H1 (cell line): ENCODE results near the gene SLC17A8. TPM values are rescaled to one million over a fixed set of nuclear protein-coding genes. Genes with fewer than 3 reads are reported as not detected.

Source experiments
- CTCF ChIA-PET: fragments of 300-600 bp; sonication (Branson Sonifier 250); formaldehyde crosslinking; loops from one replicate; lab custom pipeline; 2021; ENCODE audit not compliant: partially characterized antibody; lab: Charles Lee
- POLR2A ChIA-PET: fragments of 300-600 bp; sonication (Branson Sonifier 250); formaldehyde crosslinking; loops from one replicate; lab custom pipeline; 2021; ENCODE audit warnings: inconsistent platforms; ENCODE audit not compliant: partially characterized antibody; lab: Charles Lee
- DNase-seq, 2 experiments: peaks; one replicate each; pipeline versions ENCODE4 v3.0.0 to v3.0.0-alpha.2; 2010 to 2022; ENCODE audit warnings: low spot score in 2 of 2, low read depth in 1 of 2, mixed read lengths in 1 of 2
- FAIRE-seq: peaks from 2 replicates; lab custom pipeline; 2011; peaks lifted over from hg19 to GRCh38; lab: Jason Lieb, UNC
- H2AFZ ChIP-seq: 2 replicates; pipeline ENCODE4 v1.8.1; 2012; ENCODE audit warnings: low read length, inconsistent platforms
- H2AK5ac ChIP-seq: 2 replicates; pipeline ENCODE4 v1.6.1; 2013; ENCODE audit warnings: low read depth, low read length
- H2BK120ac ChIP-seq: replicated peaks from 2 replicates; pipeline ENCODE3; 2013; ENCODE audit warnings: low read depth, low read length, inconsistent platforms
- H2BK12ac ChIP-seq: 2 replicates; pipeline ENCODE4 v1.6.1; 2013; ENCODE audit warnings: low read depth, low read length
- H2BK15ac ChIP-seq: 2 replicates; pipeline ENCODE4 v1.6.1; 2013; ENCODE audit warnings: low read length
- H2BK20ac ChIP-seq: 2 replicates; pipeline ENCODE4 v1.6.1; 2013; ENCODE audit warnings: low read length
- H2BK5ac ChIP-seq: 2 replicates; pipeline ENCODE4 v1.6.1; 2013; ENCODE audit warnings: low read depth, low read length
- H3K14ac ChIP-seq: 2 replicates; pipeline ENCODE4 v1.6.1; 2013; ENCODE audit warnings: inconsistent platforms; ENCODE audit not compliant: insufficient read length
- H3K18ac ChIP-seq: 2 replicates; pipeline ENCODE4 v1.6.1; 2013; ENCODE audit warnings: low read length; ENCODE audit errors: extremely low read depth
- H3K23ac ChIP-seq: 2 replicates; pipeline ENCODE4 v1.6.1; 2013; ENCODE audit warnings: inconsistent platforms; ENCODE audit not compliant: insufficient read length
- H3K23me2 ChIP-seq: 2 replicates; pipeline ENCODE4 v1.6.1; 2013; ENCODE audit warnings: low read depth, low read length
- H3K27ac ChIP-seq: 2 replicates; pipeline ENCODE4 v1.6.1; 2011; ENCODE audit warnings: low read depth, low read length, inconsistent platforms
- H3K27me3 ChIP-seq, 4 experiments: replicated peaks in 1 of 4; 1 replicate in 1 of 4; 2 replicates in 3 of 4; pipeline versions ENCODE4 v1.6.1 to v1.8.1; 2011 to 2013; ENCODE audit warnings: low read length in 3 of 4, mild to moderate bottlenecking in 3 of 4, inconsistent platforms in 2 of 4, mixed read lengths in 2 of 4, moderate library complexity in 1 of 4; ENCODE audit not compliant: control insufficient read depth in 3 of 4, insufficient read depth in 3 of 4; ENCODE audit errors: extremely low read depth in 1 of 4
- H3K36me3 ChIP-seq, 4 experiments: 2 replicates each; pipeline versions ENCODE4 v1.6.1 to v1.8.1; 2011 to 2013; ENCODE audit warnings: mild to moderate bottlenecking in 4 of 4, low read length in 3 of 4, moderate library complexity in 2 of 4, control low read depth in 1 of 4, inconsistent platforms in 1 of 4; ENCODE audit not compliant: insufficient read depth in 4 of 4, control insufficient read depth in 2 of 4
- H3K4ac ChIP-seq: replicated peaks from 2 replicates; pipeline ENCODE3; 2013; ENCODE audit warnings: low read length, low read depth, mixed read lengths, inconsistent platforms; ENCODE audit not compliant: insufficient read length
- H3K4me1 ChIP-seq, 4 experiments: replicated peaks in 1 of 4; 1 replicate in 1 of 4; 2 replicates in 3 of 4; pipeline versions ENCODE4 v1.6.1 to v1.8.1; 2011 to 2013; ENCODE audit warnings: low read length in 3 of 4, inconsistent platforms in 2 of 4, mixed read lengths in 1 of 4; ENCODE audit not compliant: insufficient read depth in 4 of 4, control insufficient read depth in 3 of 4
- H3K4me2 ChIP-seq, 2 experiments: 2 replicates each; pipeline versions ENCODE4 v1.6.1 to v1.8.1; 2011 to 2013; ENCODE audit warnings: low read depth in 2 of 2, low read length in 2 of 2, control low read depth in 1 of 2, inconsistent platforms in 1 of 2, mild to moderate bottlenecking in 1 of 2; ENCODE audit not compliant: insufficient read depth in 1 of 2
- H3K4me3 ChIP-seq, 4 experiments: fragments of 200-600, 300-600 bp in 1 of 4; sonication (generic), shearing (Covaris generic), sonication (Bioruptor Twin) in 1 of 4; 2 replicates each; pipeline versions ENCODE4 v1.5.1 to v1.8.1; 2011 to 2016; ENCODE audit warnings: low read length in 4 of 4, low read depth in 3 of 4, control low read depth in 2 of 4, inconsistent platforms in 2 of 4, mild to moderate bottlenecking in 2 of 4, mixed read lengths in 1 of 4, moderate library complexity in 1 of 4; ENCODE audit not compliant: insufficient read depth in 2 of 4; ENCODE audit errors: extremely low read depth in 1 of 4
- H3K56ac ChIP-seq: replicated peaks from 2 replicates; pipeline ENCODE3; 2013; ENCODE audit warnings: low read depth, mild to moderate bottlenecking, mixed read lengths, low read length, inconsistent platforms; ENCODE audit not compliant: insufficient read length
- H3K79me1 ChIP-seq: 2 replicates; pipeline ENCODE4 v1.6.1; 2013; ENCODE audit warnings: low read depth, low read length, control low read depth
- H3K79me2 ChIP-seq, 2 experiments: 2 replicates each; pipeline versions ENCODE4 v1.6.1 to v1.8.1; 2012 to 2013; ENCODE audit warnings: low read length in 2 of 2, mild to moderate bottlenecking in 2 of 2, inconsistent platforms in 1 of 2; ENCODE audit not compliant: insufficient read depth in 2 of 2, control insufficient read depth in 1 of 2
- H3K9ac ChIP-seq, 4 experiments: replicated peaks in 1 of 4; 1 replicate in 1 of 4; 2 replicates in 3 of 4; pipeline versions ENCODE4 v1.6.1 to v1.8.1; 2011 to 2013; ENCODE audit warnings: low read depth in 3 of 4, low read length in 3 of 4, control low read depth in 2 of 4, mild to moderate bottlenecking in 2 of 4, moderate library complexity in 2 of 4, inconsistent platforms in 1 of 4; ENCODE audit errors: extremely low read depth in 1 of 4
- H3K9me3 ChIP-seq, 2 experiments: 2 replicates each; pipeline versions ENCODE4 v1.6.1 to v1.8.1; 2012 to 2013; ENCODE audit warnings: mild to moderate bottlenecking in 2 of 2, moderate library complexity in 2 of 2, control low read depth in 1 of 2, inconsistent platforms in 1 of 2, low read depth in 1 of 2, low read length in 1 of 2, mixed read lengths in 1 of 2; ENCODE audit not compliant: insufficient read depth in 2 of 2
- H4K20me1 ChIP-seq, 2 experiments: replicated peaks in 1 of 2; 2 replicates each; pipeline versions ENCODE3 to v1.8.1; 2011 to 2013; ENCODE audit warnings: inconsistent platforms in 2 of 2, low read length in 2 of 2, mild to moderate bottlenecking in 1 of 2; ENCODE audit not compliant: insufficient read depth in 2 of 2, control insufficient read depth in 1 of 2
- H4K5ac ChIP-seq: 2 replicates; pipeline ENCODE4 v1.6.1; 2013; ENCODE audit warnings: low read length, low read depth, mixed read lengths, inconsistent platforms; ENCODE audit not compliant: insufficient read length
- H4K8ac ChIP-seq: 2 replicates; pipeline ENCODE4 v1.8.0; 2013; ENCODE audit warnings: mild to moderate bottlenecking, moderate library complexity, low read length, inconsistent platforms; ENCODE audit not compliant: insufficient read depth; ENCODE audit errors: extremely low read depth
- H4K91ac ChIP-seq: replicated peaks from 2 replicates; pipeline ENCODE3; 2013; ENCODE audit warnings: low read length, mixed read lengths, inconsistent platforms; ENCODE audit not compliant: insufficient read length
- BCL11A ChIP-seq, 2 experiments: IDR thresholded peaks; one replicate each; pipeline ENCODE4 v1.6.1; 2011; ENCODE audit warnings: low read depth in 2 of 2, low read length in 2 of 2, mild to moderate bottlenecking in 2 of 2
- BRCA1 ChIP-seq: IDR thresholded peaks from 2 replicates; pipeline ENCODE4 v1.6.1; 2012; ENCODE audit warnings: low read depth, low read length, improper control_type of control experiment
- CBX8 ChIP-seq: fragments of 300-800, 300-1000 bp; sonication (generic); IDR thresholded peaks from 2 replicates; pipeline ENCODE4 v1.7.1; 2016; ENCODE audit warnings: low read depth, low read length, borderline replicate concordance
- CEBPB ChIP-seq: IDR thresholded peaks from 2 replicates; pipeline ENCODE4 v1.6.1; 2012; ENCODE audit warnings: low read depth, low read length
- EGR1 ChIP-seq: IDR thresholded peaks from 2 replicates; pipeline ENCODE4 v1.6.1; 2011; ENCODE audit warnings: low read depth, low read length, borderline replicate concordance
- JUN ChIP-seq: IDR thresholded peaks from 2 replicates; pipeline ENCODE4 v1.6.1; 2011; ENCODE audit warnings: low read depth, mild to moderate bottlenecking, improper control_type of control experiment, low read length
- RBBP5 ChIP-seq: IDR thresholded peaks from 2 replicates; pipeline ENCODE4 v1.7.1; 2012; ENCODE audit warnings: low read depth, mild to moderate bottlenecking, inconsistent platforms, low read length, moderate library complexity, borderline replicate concordance
- TBP ChIP-seq: IDR thresholded peaks from 2 replicates; pipeline ENCODE4 v1.6.1; 2011; ENCODE audit warnings: low read depth, low read length, improper control_type of control experiment
- TCF12 ChIP-seq: IDR thresholded peaks from 2 replicates; pipeline ENCODE4 v1.6.1; 2011; ENCODE audit warnings: low read depth, mild to moderate bottlenecking, low read length
- USF2 ChIP-seq: IDR thresholded peaks from 2 replicates; pipeline ENCODE4 v1.6.1; 2011; ENCODE audit warnings: low read length, improper control_type of control experiment
- ZNF274 ChIP-seq: IDR thresholded peaks from 2 replicates; pipeline ENCODE4 v1.7.0; 2012; ENCODE audit warnings: low read length, borderline replicate concordance; ENCODE audit errors: extremely low read depth
- WGBS, 2 experiments: shearing (Covaris generic) in 1 of 2; methylation state at CpG; one replicate each; pipeline versions ENCODE4 v1.1.6 to v1.1.7; 2013 to 2015; ENCODE audit warnings: low lambda C conversion rate in 2 of 2, mixed read lengths in 2 of 2, inconsistent platforms in 1 of 2, low coverage in 1 of 2, missing lambda C conversion rate in 1 of 2; ENCODE audit not compliant: insufficient replicate concordance in 2 of 2, insufficient coverage in 1 of 2, insufficient read length in 1 of 2; ENCODE audit errors: extremely low coverage in 1 of 2, missing lambda C conversion rate in 1 of 2; 5-methylcytosine and 5-hydroxymethylcytosine counted together
- long read RNA-seq, 2 experiments: library from RNA in 1 of 2; library from capped mRNA in 1 of 2; stranded (forward); transcript quantifications; one replicate each; pipeline ENCODE4 v2.0.0, GENCODE V29; 2021; ENCODE audit warnings: inconsistent platforms in 1 of 2
- polyA minus RNA-seq, 3 experiments: library from RNA; depleted of rRNA, polyadenylated mRNA; stranded (reverse); fragments of >200 nt; gene quantifications; 1 replicate in 2 of 3; 2 replicates in 1 of 3; pipeline ENCODE4 v1.2.3, GENCODE V29; 2011
- polyA plus RNA-seq, 7 experiments: library from polyadenylated mRNA; depleted of rRNA in 3 of 7; stranded (reverse) in 5 of 7; unstranded in 2 of 7; fragments of >200 nt in 5 of 7; fragments of 200-250 nt in 2 of 7; gene quantifications; 1 replicate in 5 of 7; 2 replicates in 1 of 7; 4 replicates in 1 of 7; pipeline versions ENCODE4 v1.2.1 to v1.2.3, GENCODE V29; 2011 to 2013; ENCODE audit warnings: missing spikeins in 2 of 7, mixed read lengths in 2 of 7
- total RNA-seq: library from RNA; stranded (reverse); fragmentation: NEBNext Ultra II Directional; extraction: Animal tissue kit (Norgen Biotek cat#: 25700); gene quantifications from 2 replicates; pipeline ENCODE4 v1.2.1, GENCODE V29; 2021

The SLC17A8 gene
- 0.11 and 0.30 TPM in 2 replicates for total RNA-seq
- 0.05 and 0.14 TPM in 2 replicates for polyA plus RNA-seq (2011; rRNA removed)
- 0.03 TPM for polyA plus RNA-seq (2011; cell fraction: cytosol; rRNA removed)
- not detected for polyA plus RNA-seq (2011; cell fraction: nucleus; rRNA removed)
- 0.12 to 0.14 TPM in 2 of 4 replicates, not detected in the others for polyA plus RNA-seq (2012, experiment 1 of 2)
- not detected for polyA plus RNA-seq (2012, experiment 2 of 2)
- 0.14 TPM for polyA plus RNA-seq (2013, experiment 1 of 2)
- polyA plus RNA-seq (2013, experiment 2 of 2): 0.18 TPM
- 0.03 and 1.0 TPM in 2 replicates for polyA minus RNA-seq (2011; rRNA and poly(A)+ RNA removed)
- polyA minus RNA-seq (2011; cell fraction: cytosol; rRNA and poly(A)+ RNA removed): not detected
- polyA minus RNA-seq (2011; cell fraction: nucleus; rRNA and poly(A)+ RNA removed): not detected
- long read RNA-seq, experiment 1: 0 reads
- long read RNA-seq, experiment 2: 0 reads

- ChIA-PET POLR2A (no interaction called here), CTCF (interaction anchor here (0.7 to 5.3 kb wide), 6 partner anchors 8 to 760 kb away, joined by 3 to 46 read pairs (median 8); no protein-coding TSS in a partner anchor)
- no peaks in the 10 kb centered on the region for H4K20me1 ChIP-seq
- H3K18ac ChIP-seq: peak within 1 kb of the TSS; percentile 9; the same call in 1 of the 2 replicates
- H2BK12ac ChIP-seq: no peak within 1 kb of the TSS
- no peaks in the 10 kb centered on the region for H3K36me3 ChIP-seq
- 0 out of 2 replicates have a peak within 1 kb of the TSS, but pooled peaks have one; percentile 72 for H2BK15ac ChIP-seq
- no peaks in the 10 kb centered on the region for H3K27me3 ChIP-seq
- no peak within 1 kb of the TSS for H4K8ac ChIP-seq
- H2AFZ ChIP-seq: peak within 1 kb of the TSS; percentile 87
- no peak within 1 kb of the TSS for H4K91ac ChIP-seq
- no peaks in the 10 kb centered on the region for H3K79me2 ChIP-seq
- no peaks in the 10 kb centered on the region for H3K9me3 ChIP-seq
- peak within 1 kb of the TSS; percentile 50 to 54 for H3K4me2 ChIP-seq
- no peak within 1 kb of the TSS for H4K5ac ChIP-seq
- 28% methylated on average over 13 of the region's 13 CpGs; no CpG with 5 or more reads in 1 of the 2 experiments for WGBS, 2 experiments
- H3K56ac ChIP-seq: no peak within 1 kb of the TSS
- H3K27ac ChIP-seq: no peak within 1 kb of the TSS
- H3K23me2 ChIP-seq: no peaks in the 10 kb centered on the region
- H2AK5ac ChIP-seq: no peak within 1 kb of the TSS
- FAIRE-seq: no peak
- H3K14ac ChIP-seq: no peak within 1 kb of the TSS
- H2BK20ac ChIP-seq: no peak within 1 kb of the TSS
- H3K23ac ChIP-seq: no peak within 1 kb of the TSS
- peak; percentile 13 to 63 for DNase-seq
- H3K4ac ChIP-seq: no peak within 1 kb of the TSS
- no peak within 1 kb of the TSS for H3K9ac ChIP-seq
- peak within 1 kb of the TSS; percentile 12 for H2BK5ac ChIP-seq
- peaks cover 2 to 7% (median 4%) of the 10 kb centered on the region in 4 experiments; a peak in 2 of 7 replicates for H3K4me1 ChIP-seq
- no peaks in the 10 kb centered on the region for H3K79me1 ChIP-seq
- peak within 1 kb of the TSS in 1 of 4 experiments; percentile 34; a peak in 4 of 8 replicates for H3K4me3 ChIP-seq
- H2BK120ac ChIP-seq: no peak within 1 kb of the TSS
- TF ChIP-seq EGR1: no peak
- TF ChIP-seq CBX8: no peak
- TF ChIP-seq BRCA1: no peak
- TF ChIP-seq CEBPB: no peak
- TF ChIP-seq TCF12: no peak
- TF ChIP-seq BCL11A (IDR thresholded peaks at IDR 0.05; ENCODE audit: low read depth in 2 of 2, low read length in 2 of 2): no peak
- TF ChIP-seq ZNF274: no peak
- no peak for TF ChIP-seq USF2
- TF ChIP-seq RBBP5: no peak
- TF ChIP-seq TBP: no peak
- TF ChIP-seq JUN: no peak
These were observed at the start of gene SLC17A8 for GRCh38 chr12:100356644-100357223. Gene SLC17A8, plus strand, starts transcription at chr12:100357074. Its CDS starts 318 bp downstream, at chr12:100357392.
